H1 (cell line): ENCODE results near the gene LOXHD1.

Source experiments
- ATF2 ChIP-seq: IDR thresholded peaks from 2 replicates; pipeline ENCODE4 v1.6.1; 2012; ENCODE audit warnings: low read length, inconsistent platforms
- CTCF ChIP-seq, 3 experiments: IDR thresholded peaks; 1 replicate in 2 of 3; 2 replicates in 1 of 3; pipeline versions ENCODE4 v1.5.1 to v1.6.1; 2011; ENCODE audit warnings: low read length in 3 of 3, mild to moderate bottlenecking in 3 of 3, inconsistent platforms in 2 of 3, low read depth in 1 of 3, moderate library complexity in 1 of 3; ENCODE audit not compliant: insufficient read depth in 1 of 3; ENCODE audit errors: control extremely low read depth in 1 of 3
- TAF1 ChIP-seq: IDR thresholded peaks from 2 replicates; pipeline ENCODE4 v1.6.1; 2011; ENCODE audit warnings: mild to moderate bottlenecking, low read depth, low read length
- TCF12 ChIP-seq: IDR thresholded peaks from 2 replicates; pipeline ENCODE4 v1.6.1; 2011; ENCODE audit warnings: low read depth, mild to moderate bottlenecking, low read length

GRCh38 chr18:46431522-46432171 is 225.4 kb downstream of the LOXHD1 start:
- TF ChIP-seq TCF12 (no peak), CTCF (IDR thresholded peaks at IDR 0.05; ENCODE audit: control extremely low read depth in 1 of 3, insufficient read depth in 1 of 3, low read depth in 1 of 3, low read length in 3 of 3) (no peak), TAF1 (no peak), ATF2 (no peak)
